ENCODE measurements around the gene ZNF557.

Gene ZNF557

DNA sequence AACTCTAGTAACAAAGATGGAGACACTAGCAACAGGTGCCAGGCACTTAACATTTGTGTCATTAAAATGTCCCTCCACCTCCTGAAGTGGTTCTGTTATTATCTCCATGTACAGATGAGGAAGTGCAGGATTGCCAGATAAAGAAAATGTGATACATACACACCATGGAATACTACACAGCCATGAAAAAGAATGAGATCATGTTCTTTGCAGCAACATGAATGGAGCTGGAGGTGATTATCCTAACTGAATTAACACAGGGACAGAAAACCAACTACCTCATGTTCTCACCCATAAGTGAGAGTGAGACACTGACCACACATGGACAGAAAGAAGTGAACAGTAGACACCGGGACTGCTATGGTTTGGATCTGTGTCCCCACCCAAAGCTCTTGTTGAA, 60.5 kb downstream of the ZNF557 start:
- no peak for DNase-seq

DNA sequence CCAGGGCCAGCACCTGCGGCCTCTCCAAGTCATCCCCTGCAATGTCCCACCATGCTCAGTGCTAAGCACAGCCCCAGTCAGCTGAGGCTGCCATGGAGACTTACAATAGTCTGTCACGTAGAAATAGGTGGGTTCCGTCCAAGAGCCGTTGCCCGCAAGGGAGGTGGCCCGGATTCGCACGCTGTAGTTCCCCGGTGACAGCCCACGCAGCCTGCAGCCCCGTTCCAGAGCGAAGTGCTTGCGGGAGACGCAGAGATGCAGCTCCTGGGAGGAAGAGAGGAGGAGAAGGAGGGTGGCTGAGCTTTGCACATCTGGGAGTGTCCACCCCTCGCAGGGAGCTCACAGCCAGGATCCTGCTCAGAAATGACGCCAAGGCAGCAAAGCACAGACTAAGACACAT, 62.6 kb downstream of the ZNF557 start:
- DNase-seq = no peak

DNA sequence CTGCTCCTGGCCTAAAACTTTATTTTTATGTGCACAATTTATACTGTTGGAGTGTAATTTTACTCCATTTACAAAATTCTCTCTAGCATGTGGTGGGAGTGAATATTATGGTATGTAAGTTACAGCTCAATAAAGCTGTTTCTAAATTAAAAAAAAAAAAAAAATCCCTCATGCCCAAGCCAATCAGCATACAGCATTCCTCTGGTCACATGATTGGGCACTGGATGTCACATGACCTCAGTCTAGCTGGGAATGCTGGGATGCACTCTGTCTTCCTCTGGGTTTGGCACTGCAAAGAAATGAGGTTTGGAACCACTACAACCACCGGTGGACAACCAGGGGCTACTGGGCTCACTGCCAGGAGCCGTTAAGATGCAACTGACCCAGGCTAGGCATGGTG, 67.6 kb downstream of the ZNF557 start:
- DNase-seq = no peak
